Thoracic aorta (tissue), 2 donors: ENCODE results near the gene PCDH10. TPM values are rescaled to one million over a fixed set of nuclear protein-coding genes. Genes with fewer than 3 reads are reported as not detected.

ENCODE experiments used
- ATAC-seq: fragments of 150-250 bp; one replicate; pipeline ENCODE4 v1.8.0; 2017; ENCODE audit warnings: low read depth; ENCODE audit not compliant: insufficient number of reproducible peaks, low FRiP score
- DNase-seq: peaks from one replicate; pipeline ENCODE4 v3.0.0-alpha.2; 2020; ENCODE audit warnings: low spot score
- H3K27ac ChIP-seq, 2 donors: fragments of 200-600 bp; sonication (generic); 1 replicate in 1 of 2; 2 replicates in 1 of 2; pipeline ENCODE4 v1.5.1; 2016; ENCODE audit warnings: mild to moderate bottlenecking in 2 of 2, moderate library complexity in 2 of 2
- H3K27me3 ChIP-seq: fragments of 200-600 bp; sonication (generic); replicated peaks from 2 replicates; pipeline ENCODE4 v1.6.0; 2016; ENCODE audit warnings: mild to moderate bottlenecking; ENCODE audit not compliant: insufficient read depth
- H3K36me3 ChIP-seq: fragments of 200-600 bp; sonication (generic); one replicate; pipeline ENCODE4 v1.5.1; 2016
- H3K4me1 ChIP-seq, 2 donors: fragments of 200-600 bp; sonication (generic); 1 replicate in 1 of 2; 2 replicates in 1 of 2; pipeline versions ENCODE4 v1.5.1 to v1.6.0; 2016; ENCODE audit warnings: low read depth in 2 of 2, mild to moderate bottlenecking in 1 of 2; ENCODE audit not compliant: control insufficient read depth in 1 of 2
- H3K4me3 ChIP-seq: fragments of 200-600 bp; sonication (generic); 2 replicates; pipeline ENCODE4 v1.5.1; 2016; ENCODE audit warnings: mild to moderate bottlenecking
- H3K9me3 ChIP-seq: fragments of 200-600 bp; sonication (generic); 2 replicates; pipeline ENCODE4 v1.5.1; 2016
- total RNA-seq, 2 donors: library from RNA; depleted of rRNA; stranded (reverse); fragments of >200 nt; gene quantifications; one replicate each; pipeline versions ENCODE4 v1.1.0 to v1.2.3, GENCODE V29; 2016
- TF ChIP-seq, protein P1 (sequence below): fragments of 200-600 bp; sonication (generic); IDR thresholded peaks from one replicate; pipeline ENCODE4 v1.5.1; 2019; ENCODE audit warnings: antibody characterized with exemption

The PCDH10 gene
- total RNA-seq, 2 donors from 2014 or later: 51.4 to 70.8 TPM

- peak overlapping the region; percentile 18 for H3K4me3 ChIP-seq
- ATAC-seq: no peak
- H3K4me1 ChIP-seq: peaks cover 3 to 18% of the 10 kb centered on the region in 2 donors
- no peaks in the 10 kb centered on the region for H3K36me3 ChIP-seq
- no peaks in the 10 kb centered on the region for H3K9me3 ChIP-seq
- peak overlapping the region in 1 of 2 donors; percentile 27 for H3K27ac ChIP-seq
- TF ChIP-seq, protein P1, sequence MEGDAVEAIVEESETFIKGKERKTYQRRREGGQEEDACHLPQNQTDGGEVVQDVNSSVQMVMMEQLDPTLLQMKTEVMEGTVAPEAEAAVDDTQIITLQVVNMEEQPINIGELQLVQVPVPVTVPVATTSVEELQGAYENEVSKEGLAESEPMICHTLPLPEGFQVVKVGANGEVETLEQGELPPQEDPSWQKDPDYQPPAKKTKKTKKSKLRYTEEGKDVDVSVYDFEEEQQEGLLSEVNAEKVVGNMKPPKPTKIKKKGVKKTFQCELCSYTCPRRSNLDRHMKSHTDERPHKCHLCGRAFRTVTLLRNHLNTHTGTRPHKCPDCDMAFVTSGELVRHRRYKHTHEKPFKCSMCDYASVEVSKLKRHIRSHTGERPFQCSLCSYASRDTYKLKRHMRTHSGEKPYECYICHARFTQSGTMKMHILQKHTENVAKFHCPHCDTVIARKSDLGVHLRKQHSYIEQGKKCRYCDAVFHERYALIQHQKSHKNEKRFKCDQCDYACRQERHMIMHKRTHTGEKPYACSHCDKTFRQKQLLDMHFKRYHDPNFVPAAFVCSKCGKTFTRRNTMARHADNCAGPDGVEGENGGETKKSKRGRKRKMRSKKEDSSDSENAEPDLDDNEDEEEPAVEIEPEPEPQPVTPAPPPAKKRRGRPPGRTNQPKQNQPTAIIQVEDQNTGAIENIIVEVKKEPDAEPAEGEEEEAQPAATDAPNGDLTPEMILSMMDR: no peak
- H3K27me3 ChIP-seq: no peaks in the 10 kb centered on the region
- DNase-seq: no peak
Observed at GRCh38 chr4:133156096-133156495, 7.0 kb downstream of the PCDH10 start.

GRCh38 chr4:133156556-133156955 lies 7.5 kb downstream of the PCDH10 start:
- Histone ChIP-seq H3K4me1 (peaks cover 3 to 18% of the 10 kb centered on the region in 2 donors), H3K9me3 (no peaks in the 10 kb centered on the region), H3K4me3 (peak overlapping the region; percentile 18), H3K36me3 (no peaks in the 10 kb centered on the region), H3K27me3 (no peaks in the 10 kb centered on the region), H3K27ac (no peak overlapping the region)
- ATAC-seq (no peak), DNase-seq (no peak)
- TF ChIP-seq, protein P1: no peak

DNA sequence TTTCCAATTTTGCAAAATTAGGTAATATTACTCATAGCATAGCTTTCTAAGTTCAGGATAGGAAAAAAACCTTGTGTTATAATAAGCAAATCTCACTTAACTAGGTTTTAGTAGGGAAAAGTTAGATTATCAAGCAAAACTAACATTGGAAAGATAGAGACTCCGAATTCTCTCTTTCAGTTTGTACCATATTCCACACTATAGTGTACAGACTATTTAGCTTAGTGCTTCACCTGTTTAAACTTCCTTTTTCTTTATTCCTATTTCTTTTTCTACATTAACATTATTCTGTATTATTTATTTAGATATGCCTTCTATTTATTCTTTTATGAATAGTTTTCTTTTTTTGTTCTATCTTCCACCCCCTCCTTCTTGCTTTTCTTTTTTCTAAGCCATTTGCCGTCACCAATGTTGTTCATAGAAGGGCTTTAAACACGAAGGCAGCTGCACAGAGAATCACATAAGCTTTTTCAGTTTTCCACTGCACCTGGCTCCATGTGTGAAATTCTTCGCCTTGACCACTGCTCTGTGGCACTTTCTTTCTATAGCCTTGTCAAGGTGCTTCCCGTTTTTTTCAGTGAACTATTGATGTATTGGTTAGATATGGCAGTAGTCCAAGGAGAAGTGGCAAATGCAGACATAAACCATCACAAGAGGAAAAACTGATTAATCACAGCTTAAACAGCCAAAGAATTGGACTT lies 8.5 kb downstream of the PCDH10 start:
- H3K4me1 ChIP-seq: peaks cover 3 to 18% of the 10 kb centered on the region in 2 donors
- H3K27me3 ChIP-seq: no peaks in the 10 kb centered on the region
- H3K9me3 ChIP-seq: no peaks in the 10 kb centered on the region
- ATAC-seq (no peak), DNase-seq (no peak)
- H3K27ac ChIP-seq: no peak overlapping the region
- peak overlapping the region; percentile 1 for H3K4me3 ChIP-seq
- no peaks in the 10 kb centered on the region for H3K36me3 ChIP-seq
- TF ChIP-seq, protein P1: no peak

DNA sequence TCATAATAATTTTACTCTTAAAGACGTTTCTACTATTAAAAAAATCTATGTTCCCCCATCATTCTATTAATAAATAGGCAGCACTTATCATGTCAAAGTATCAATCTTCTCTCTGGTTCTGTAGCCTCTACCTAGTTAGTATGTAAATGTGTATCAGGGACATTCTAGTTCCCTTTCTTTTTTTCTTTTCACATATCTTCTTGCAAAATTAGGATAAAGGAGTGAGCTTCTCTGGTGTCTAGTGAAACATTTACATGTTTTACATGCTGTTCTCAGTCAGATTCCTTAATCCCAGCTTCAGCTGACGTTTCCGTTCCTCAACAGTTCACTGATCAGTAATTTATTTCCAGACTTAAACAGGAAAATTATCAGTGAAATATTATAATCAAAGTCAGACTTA lies 11.8 kb downstream of the PCDH10 start:
- Histone ChIP-seq H3K36me3 (no peaks in the 10 kb centered on the region), H3K4me3 (no peak overlapping the region), H3K9me3 (no peaks in the 10 kb centered on the region), H3K4me1 (peaks cover 6 to 9% of the 10 kb centered on the region in 2 donors), H3K27me3 (no peaks in the 10 kb centered on the region), H3K27ac (no peak overlapping the region)
- ATAC-seq (no peak), DNase-seq (no peak)
- TF ChIP-seq, protein P1: no peak

- TF ChIP-seq, protein P1: no peak
- Histone ChIP-seq H3K4me1 (peaks cover 6% of the 10 kb centered on the region in 2 donors), H3K9me3 (no peaks in the 10 kb centered on the region), H3K4me3 (no peak overlapping the region), H3K27ac (no peak overlapping the region), H3K27me3 (no peaks in the 10 kb centered on the region), H3K36me3 (no peaks in the 10 kb centered on the region)
- ATAC-seq: no peak
- DNase-seq: no peak
Observed at GRCh38 chr4:133161570-133162295, 12.6 kb downstream of the PCDH10 start.
